ENCODE results near the gene ESF1.

- TF ChIP-seq CTCF (IDR thresholded peaks at IDR 0.05; ENCODE audit: low read depth, low read length, missing input control) (no peak), RXRA (IDR thresholded peaks at IDR 0.05) (no peak), YY1 (IDR thresholded peaks at IDR 0.05) (no peak), REST (IDR thresholded peaks at IDR 0.05) (no peak), MAX (IDR thresholded peaks at IDR 0.05) (no peak)
Observed at GRCh38 chr20:13772529-13772928, 12.2 kb downstream of the ESF1 start.

Data from liver (tissue), 3 donors.